UCSD-AML1 (cell line): ENCODE results near the gene TRAFD1.
"Not testable (repeated sequence)": the region's sequence is repeated elsewhere in the genome, so short reads cannot be mapped to it uniquely, and the experiment has no call there.

Source experiments
- DNase-seq: peaks from one replicate; lab custom pipeline; 2025; ENCODE audit not compliant: unreplicated experiment; lab: John Stamatoyannopoulos, UW

TRAFD1 gene

DNA sequence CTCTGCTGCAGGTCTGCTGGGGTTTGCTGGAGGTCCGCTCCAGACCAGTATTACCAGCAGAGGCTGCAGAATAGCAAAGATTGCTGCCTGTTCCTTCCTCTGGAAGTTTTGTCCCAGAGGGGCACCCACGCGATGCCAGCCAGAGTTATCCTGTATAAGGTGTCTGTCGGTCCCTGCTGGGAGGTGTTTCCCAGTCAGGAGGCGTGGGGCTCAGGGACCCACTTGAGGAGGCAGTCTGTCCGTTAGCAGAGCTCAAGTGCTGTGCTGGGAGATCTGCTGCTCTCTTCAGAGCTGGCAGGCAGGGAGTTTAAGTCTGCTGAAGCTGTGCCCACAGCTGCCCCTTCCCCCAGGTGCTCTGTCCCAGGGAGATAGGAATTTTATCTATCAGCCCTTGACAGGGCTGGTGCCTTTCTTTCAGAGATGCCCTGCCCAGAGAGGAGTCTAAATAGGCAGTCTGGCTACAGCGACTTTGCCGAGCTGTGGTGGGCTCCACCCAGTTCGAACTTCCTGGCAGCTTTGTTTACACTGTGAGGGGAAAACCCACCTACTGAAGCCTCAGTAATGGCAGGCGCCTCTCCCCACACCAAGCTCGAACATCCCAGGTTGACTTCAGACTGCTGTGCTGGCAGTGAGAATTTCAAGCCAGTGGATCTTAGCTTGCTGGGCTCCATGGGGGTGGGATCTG is 33.2 kb downstream of the TRAFD1 start:
- not testable (repeated sequence) for DNase-seq

- DNase-seq: no peak
Measured at GRCh38 chr12:112159146-112159541, 33.8 kb downstream of the TRAFD1 start.

DNA sequence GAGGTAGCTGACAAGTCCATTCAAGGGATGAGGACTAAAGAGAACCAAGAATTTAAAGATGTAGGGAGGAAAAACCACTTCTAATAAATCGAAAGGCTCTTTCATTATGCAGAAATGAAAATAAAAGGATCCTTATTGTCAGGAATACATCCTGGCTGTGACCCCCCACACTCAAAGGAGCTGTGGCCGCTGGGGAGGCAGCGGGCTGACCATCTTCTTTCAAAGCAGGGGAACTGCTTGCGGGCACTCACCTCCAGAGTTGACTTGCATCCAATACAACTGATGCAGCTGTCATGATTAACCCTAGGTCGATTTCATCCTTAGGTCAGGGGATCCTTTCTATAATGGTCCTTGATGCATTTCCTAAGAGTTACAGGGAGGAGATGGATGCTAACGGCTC is 35.3 kb downstream of the TRAFD1 start:
- no peak for DNase-seq

GRCh38 chr12:112161711-112162110 is 36.4 kb downstream of the TRAFD1 start:
- DNase-seq: no peak

DNA sequence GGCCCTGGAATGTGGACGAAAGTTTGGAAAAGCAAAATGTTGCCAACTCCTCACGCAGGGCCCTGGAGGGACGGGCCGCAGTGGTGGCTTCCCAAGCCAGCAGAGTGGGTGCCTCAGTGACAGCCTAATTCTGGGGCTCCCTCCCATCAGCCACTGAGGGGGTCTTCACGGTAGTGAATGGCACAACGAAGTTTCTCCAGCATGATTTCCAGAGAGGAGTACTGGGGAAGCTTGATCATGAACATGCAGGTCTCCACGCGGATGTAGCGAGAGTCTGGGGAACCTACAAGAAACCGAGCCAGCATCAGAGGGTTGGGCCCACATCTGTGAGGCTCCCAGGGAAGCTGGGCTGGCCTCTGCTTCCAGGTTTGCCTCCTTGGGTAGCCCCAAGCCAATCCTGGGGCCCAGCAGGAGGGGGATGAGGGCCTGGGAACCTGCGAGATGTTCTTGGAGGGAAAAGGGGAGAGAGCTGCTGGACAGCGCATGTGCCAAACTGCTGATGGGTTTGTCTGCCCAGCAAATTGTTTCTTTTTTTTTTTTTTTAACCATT is 37.0 kb downstream of the TRAFD1 start:
- DNase-seq: no peak

DNA sequence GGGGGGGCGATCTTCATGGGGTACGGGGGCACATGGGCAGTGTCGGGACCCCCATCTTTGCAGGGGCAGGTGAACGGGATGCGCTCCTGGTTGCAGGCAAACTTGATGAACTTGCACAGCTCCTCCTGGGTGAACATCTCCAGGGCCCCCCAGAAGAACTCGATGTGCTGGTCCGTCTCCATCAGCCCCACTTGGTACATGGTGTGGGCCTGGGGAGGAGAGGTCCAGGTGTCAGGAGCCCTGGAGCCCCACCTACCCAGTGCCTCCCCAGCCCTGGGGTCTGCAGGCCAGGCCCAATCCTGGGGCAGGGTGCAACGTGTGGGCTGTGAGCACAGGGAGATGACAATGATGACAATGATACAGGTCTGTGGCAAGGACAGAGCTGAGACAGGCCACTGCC is 37.7 kb downstream of the TRAFD1 start:
- no peak for DNase-seq

GRCh38 chr12:112163471-112163991 is 38.2 kb downstream of the TRAFD1 start:
- DNase-seq: no peak

DNA sequence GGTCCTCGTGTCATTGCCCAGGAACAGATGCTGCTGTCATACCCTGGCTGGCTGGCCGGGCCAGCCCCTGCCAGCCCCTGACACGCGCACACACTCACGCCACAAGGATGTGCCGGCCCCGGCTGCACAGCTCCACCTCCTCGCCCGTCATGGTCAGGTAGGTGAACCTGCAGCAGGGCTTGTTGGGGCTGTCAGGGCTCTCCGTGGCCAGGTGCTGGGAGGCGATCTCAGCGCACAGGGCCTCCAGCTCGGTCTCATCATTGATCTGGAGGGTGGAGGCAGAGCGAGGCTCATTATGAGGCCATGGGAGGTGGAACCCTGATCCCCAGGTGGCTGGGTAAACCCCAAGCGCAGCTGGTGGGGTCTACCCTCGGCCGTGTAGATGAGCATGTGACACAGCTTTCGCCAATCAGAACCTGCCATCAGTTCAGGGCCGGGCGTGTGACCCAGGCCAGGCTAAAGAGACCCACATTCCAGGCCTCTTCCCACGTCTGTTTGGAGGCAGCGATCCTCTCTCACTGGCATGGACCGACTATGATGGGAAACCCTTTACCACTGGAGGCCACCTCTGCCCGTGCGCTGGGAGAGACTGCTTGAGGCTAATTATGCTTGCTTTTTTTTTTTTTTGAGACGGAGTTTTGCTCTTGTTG is 38.8 kb downstream of the TRAFD1 start:
- DNase-seq: no peak

DNA sequence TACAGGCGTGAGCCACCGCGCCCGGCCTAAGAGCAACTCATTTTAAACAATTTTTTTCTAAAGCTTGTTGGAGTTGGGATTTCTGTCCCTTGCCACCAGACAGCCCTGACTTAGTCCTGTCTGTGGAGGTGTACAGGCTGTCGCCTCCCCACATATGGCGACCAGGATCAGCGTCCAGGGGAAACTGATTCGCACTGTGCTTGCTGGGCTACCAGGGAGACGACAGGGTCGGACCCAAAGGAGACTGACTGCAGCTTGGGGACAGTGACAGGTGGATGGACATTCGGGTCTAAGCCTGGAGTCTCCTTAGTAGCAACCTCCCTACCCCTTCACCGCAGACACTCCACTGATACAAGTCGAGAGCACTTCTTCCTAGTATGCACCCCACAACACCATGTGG is 40.3 kb downstream of the TRAFD1 start:
- no peak for DNase-seq

DNA sequence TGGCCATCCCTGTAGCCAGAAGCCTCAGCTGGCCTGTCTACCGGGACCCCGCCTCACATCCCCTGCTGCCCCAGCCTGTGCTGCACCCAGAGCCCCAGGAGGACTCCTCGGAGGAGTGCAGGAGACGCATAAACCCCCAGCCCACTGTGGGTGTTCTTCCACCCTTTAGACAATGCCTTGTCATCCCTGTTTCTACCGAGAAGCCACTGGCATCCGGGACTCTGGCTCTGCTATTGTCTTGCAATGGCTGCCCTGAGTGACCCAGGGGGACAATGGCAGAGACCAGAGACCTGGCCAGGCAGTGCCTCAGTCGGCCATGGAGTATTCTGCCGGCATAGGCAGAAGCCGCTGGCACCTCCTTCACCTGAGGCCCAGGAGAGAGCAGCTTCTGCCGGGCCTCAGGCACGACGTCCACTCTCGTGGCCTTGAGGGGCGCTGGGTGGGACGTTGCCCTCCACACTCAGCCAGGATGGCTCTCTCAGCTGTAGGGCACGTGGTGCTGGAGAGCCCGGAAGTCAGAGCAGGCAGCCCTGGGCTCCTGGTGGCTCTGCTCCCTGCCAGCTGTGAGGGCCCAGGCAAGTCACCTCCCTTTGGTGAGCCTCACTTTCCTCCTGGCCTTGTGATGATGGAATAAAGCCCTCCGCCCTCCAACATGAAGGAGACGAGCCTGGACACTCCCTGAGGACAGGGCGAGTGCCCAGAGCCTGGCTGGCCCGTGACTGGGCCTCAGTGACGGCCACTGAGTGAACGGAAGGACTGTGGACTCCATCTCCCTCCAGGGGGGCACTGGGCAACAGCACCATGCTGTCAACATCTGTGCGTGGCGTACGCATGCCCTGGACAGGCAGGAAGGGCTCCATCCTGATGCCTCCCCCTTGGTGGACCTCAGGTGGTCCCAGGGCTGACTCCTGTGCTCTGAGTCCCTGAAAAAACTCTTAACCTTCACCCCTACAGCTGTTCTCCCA is 41.0 kb downstream of the TRAFD1 start:
- no peak for DNase-seq

DNA sequence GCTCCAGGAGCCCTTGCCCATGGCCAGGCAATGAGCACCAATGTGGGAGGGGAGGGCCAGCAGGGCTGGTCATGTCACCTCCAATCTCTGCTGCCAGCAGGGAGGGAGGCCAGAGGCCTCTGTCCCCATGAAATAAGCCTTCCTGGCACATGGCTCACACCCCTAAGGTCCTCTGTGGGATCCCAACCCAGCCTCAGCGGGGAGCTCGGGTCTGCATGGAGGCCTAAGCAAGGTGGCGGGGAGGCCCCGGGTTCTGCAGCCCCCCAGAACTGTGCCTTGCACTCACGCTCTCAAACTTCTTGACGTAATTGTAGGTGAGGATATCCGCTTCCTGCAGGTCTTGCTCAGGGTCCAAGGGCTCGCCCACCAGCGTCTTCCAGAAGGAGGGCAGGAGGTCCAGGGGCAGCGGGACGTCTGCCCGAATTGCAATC is 41.7 kb downstream of the TRAFD1 start:
- DNase-seq: no peak

GRCh38 chr12:112167718-112168525 is 42.6 kb downstream of the TRAFD1 start:
- DNase-seq: no peak

GRCh38 chr12:112168561-112168971 is 43.2 kb downstream of the TRAFD1 start:
- DNase-seq: no peak

DNA sequence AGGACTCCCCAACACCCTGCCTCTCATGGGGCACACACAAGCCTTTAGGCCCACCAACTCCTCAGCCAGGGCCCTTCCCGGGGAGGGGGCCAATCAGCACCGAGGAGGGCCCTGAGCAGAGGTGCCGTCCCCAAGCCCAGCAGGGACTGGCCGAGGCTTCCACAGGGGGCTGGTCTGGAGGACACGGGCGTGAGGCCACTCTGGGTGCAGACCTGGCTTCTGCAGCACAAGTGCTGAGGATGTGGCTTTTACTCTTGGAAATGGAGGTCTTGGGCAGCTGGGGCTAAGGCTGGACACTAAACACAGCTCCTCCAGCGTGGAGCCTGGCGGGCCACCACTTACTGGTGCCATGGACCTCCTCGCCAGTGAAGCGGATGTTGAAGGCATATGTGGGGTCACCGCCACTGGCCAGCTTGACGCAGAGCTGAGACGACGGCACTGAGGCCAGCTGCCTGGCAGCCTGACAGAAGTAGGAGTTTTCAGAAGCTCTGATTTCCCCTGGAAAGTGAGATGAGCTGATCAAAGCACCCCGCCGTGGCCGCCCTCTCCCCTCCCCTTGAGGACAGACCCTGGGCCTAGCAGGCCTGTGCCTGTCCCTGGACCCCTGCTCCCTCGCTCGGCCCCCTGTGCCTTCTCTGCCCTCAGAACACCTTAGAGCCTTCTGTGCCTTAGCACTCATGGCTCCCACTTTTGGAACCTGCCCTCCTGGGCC is 44.0 kb downstream of the TRAFD1 start:
- DNase-seq: no peak

- DNase-seq: no peak
Measured at GRCh38 chr12:112169966-112170365, 44.6 kb downstream of the TRAFD1 start.

GRCh38 chr12:112170376-112170775 is 45.0 kb downstream of the TRAFD1 start:
- DNase-seq: peak; percentile 19

DNA sequence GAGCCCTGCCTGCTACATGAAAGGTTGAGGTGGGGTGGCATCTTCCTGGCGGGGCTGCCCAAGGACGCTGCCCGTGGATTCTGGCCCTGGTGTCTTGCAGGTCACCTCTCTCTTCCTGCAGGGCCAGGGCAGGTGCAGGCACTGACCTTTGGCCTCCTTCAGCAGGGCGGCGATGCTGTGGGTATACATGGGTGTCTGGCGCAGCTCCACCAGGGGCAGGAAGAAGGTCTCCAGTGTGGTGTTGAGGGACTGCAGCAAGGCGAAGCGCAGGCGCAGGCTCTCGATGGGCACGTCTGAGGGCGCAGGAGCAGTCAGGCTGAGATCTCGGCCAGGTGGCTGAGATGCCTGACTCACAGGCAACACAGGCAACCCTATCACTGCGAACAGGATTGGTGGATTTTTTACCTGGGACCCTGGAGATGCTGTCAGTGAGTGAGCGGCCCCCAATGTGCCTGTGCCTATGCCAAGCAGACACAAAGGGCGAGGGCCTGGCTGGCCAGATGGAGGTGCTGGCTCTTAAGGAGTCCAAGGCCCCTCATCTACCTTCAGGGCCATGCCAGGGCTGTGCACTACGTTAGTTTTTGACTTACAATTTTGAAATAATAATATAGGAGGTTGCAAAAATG is 45.7 kb downstream of the TRAFD1 start:
- DNase-seq: no peak

GRCh38 chr12:112172556-112173324 is 47.4 kb downstream of the TRAFD1 start:
- DNase-seq: no peak
